ENCODE results near the gene TRABD2A. TPM values are rescaled to one million over a fixed set of nuclear protein-coding genes. Genes with fewer than 3 reads are reported as not detected.

The TRABD2A gene
- total and polyA plus RNA-seq, 2 of the 13 experiments (the other 11 are each of a cell fraction or from before 2014, with no cell fraction given) = 0.15 TPM; not detected in 1

- TF ChIP-seq EEA1 (CRISPR knock-in tag; IDR thresholded peaks at IDR 0.05; ENCODE audit: borderline replicate concordance) = 0 out of 2 replicates have a peak, but pooled peaks have one; percentile 35
- TF ChIP-seq AHDC1 (CRISPR knock-in tag; IDR thresholded peaks at IDR 0.05; ENCODE audit: borderline replicate concordance) = no peak
- TF ChIP-seq, protein P1, sequence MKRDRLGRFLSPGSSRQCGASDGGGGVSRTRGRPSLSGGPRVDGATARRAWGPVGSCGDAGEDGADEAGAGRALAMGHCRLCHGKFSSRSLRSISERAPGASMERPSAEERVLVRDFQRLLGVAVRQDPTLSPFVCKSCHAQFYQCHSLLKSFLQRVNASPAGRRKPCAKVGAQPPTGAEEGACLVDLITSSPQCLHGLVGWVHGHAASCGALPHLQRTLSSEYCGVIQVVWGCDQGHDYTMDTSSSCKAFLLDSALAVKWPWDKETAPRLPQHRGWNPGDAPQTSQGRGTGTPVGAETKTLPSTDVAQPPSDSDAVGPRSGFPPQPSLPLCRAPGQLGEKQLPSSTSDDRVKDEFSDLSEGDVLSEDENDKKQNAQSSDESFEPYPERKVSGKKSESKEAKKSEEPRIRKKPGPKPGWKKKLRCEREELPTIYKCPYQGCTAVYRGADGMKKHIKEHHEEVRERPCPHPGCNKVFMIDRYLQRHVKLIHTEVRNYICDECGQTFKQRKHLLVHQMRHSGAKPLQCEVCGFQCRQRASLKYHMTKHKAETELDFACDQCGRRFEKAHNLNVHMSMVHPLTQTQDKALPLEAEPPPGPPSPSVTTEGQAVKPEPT (CRISPR knock-in tag; IDR thresholded peaks at IDR 0.05; ENCODE audit: low read depth) = peak; percentile 95
- TF ChIP-seq, protein P2, sequence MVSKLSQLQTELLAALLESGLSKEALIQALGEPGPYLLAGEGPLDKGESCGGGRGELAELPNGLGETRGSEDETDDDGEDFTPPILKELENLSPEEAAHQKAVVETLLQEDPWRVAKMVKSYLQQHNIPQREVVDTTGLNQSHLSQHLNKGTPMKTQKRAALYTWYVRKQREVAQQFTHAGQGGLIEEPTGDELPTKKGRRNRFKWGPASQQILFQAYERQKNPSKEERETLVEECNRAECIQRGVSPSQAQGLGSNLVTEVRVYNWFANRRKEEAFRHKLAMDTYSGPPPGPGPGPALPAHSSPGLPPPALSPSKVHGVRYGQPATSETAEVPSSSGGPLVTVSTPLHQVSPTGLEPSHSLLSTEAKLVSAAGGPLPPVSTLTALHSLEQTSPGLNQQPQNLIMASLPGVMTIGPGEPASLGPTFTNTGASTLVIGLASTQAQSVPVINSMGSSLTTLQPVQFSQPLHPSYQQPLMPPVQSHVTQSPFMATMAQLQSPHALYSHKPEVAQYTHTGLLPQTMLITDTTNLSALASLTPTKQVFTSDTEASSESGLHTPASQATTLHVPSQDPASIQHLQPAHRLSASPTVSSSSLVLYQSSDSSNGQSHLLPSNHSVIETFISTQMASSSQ (IDR thresholded peaks at IDR 0.05; ENCODE audit: low read depth) = peak; percentile 31; the same call in 1 of the 2 replicates
- TF ChIP-seq, protein P2 (CRISPR knock-in tag; IDR thresholded peaks at IDR 0.05; ENCODE audit: borderline replicate concordance) = peak; percentile 84
- TF ChIP-seq SOX6 (IDR thresholded peaks at IDR 0.05) = no peak
- TF ChIP-seq SOX6 (CRISPR knock-in tag; IDR thresholded peaks at IDR 0.05) = peak; percentile 91
- TF ChIP-seq RFX5 (IDR thresholded peaks at IDR 0.05; ENCODE audit: low read depth, low read length) = peak; percentile 68
- TF ChIP-seq RCOR2 (CRISPR knock-in tag; IDR thresholded peaks at IDR 0.05) = peak; percentile 95
- TF ChIP-seq POGK (CRISPR knock-in tag; conservative IDR thresholded peaks at IDR 0.05) = peak; percentile 98
- TF ChIP-seq ZIK1 (CRISPR knock-in tag; IDR thresholded peaks at IDR 0.05; ENCODE audit: borderline replicate concordance, low read depth) = peak; percentile 44; the same call in 1 of the 2 replicates
- TF ChIP-seq, protein P3, sequence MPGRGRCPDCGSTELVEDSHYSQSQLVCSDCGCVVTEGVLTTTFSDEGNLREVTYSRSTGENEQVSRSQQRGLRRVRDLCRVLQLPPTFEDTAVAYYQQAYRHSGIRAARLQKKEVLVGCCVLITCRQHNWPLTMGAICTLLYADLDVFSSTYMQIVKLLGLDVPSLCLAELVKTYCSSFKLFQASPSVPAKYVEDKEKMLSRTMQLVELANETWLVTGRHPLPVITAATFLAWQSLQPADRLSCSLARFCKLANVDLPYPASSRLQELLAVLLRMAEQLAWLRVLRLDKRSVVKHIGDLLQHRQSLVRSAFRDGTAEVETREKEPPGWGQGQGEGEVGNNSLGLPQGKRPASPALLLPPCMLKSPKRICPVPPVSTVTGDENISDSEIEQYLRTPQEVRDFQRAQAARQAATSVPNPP (CRISPR knock-in tag; IDR thresholded peaks at IDR 0.05) = peak; percentile 77
- TF ChIP-seq HIVEP1 (CRISPR knock-in tag; IDR thresholded peaks at IDR 0.05) = peak; percentile 85
- no peak for TF ChIP-seq SUZ12 (IDR thresholded peaks at IDR 0.05; ENCODE audit: low read depth, low read length)
Observed at GRCh38 chr2:84925724-84926376, 45.0 kb upstream of the TRABD2A start (continued).
